ENCODE results near the gene ST8SIA1.

Gene ST8SIA1

GRCh38 chr12:22332202-22332601 is 2.3 kb downstream of the ST8SIA1 start:
- DNase-seq (ENCODE audit: low read depth in 3 of 3, low spot score in 1 of 3), result no peak

DNA sequence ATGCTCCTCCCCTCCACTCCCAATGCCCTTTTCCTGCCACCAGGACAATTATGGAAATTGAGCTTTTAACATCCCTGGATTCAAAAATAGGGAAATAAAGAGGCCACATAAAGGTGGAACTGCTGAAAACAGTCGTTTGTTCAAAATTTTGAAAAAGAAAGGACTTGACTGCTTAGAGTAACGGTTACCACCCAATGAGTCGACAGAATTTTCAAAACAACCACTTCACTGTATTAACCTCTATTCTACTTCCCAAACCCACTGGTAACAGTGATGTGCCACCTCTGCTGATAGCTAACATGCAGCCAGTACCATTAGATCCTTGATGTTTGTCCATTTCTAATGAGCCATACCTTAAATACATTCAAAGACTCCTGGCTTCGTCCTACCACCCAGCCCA is 4.9 kb downstream of the ST8SIA1 start:
- no peak for DNase-seq (ENCODE audit: low read depth in 3 of 3, low spot score in 1 of 3)

DNA sequence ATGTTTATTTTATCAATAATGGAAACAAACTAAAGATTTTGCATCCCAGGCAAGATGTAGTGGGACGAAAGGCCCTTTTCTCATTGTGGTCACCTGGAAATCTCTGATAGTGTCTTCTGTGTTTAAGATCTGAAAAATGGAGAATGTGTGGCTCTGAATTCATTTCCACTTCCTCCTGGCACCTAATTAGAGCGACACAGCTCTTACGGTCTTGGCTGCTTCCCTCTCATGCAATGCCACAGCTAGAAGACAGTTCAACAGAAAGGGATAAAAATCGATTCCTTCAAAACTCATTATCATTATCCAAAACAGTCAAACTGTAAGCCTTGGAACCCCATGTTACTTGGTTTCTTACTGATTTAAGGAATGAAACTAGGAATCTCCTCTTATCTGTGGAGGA is 9.3 kb downstream of the ST8SIA1 start:
- DNase-seq (ENCODE audit: low read depth in 3 of 3, low spot score in 1 of 3), result no peak

DNA sequence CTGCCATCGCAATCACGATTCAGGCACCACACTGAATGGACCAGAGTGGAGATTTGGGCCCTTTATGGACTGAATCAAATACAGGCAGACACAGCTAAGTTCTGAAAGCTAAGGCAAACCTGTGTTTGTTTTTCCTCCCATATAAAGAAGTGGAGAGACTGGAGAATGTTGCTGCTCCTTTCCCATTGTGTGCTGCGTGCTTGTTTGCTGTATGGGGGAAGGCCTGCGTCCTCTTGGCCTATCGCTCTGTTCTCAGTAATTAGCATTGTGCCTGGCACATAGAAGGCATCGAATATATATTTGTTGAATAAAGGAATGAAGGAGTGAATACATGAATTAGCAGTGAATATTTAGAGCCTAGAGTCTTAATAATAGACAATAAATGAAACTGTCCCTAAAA is 12.4 kb downstream of the ST8SIA1 start:
- no peak for DNase-seq (ENCODE audit: low read depth in 3 of 3, low spot score in 1 of 3)

- DNase-seq (ENCODE audit: low read depth in 3 of 3, low spot score in 1 of 3), result no peak
Measured at GRCh38 chr12:22321638-22322037, 12.9 kb downstream of the ST8SIA1 start.

GRCh38 chr12:22321018-22321605 is 13.4 kb downstream of the ST8SIA1 start:
- no peak for DNase-seq (ENCODE audit: low read depth in 3 of 3, low spot score in 1 of 3)

DNA sequence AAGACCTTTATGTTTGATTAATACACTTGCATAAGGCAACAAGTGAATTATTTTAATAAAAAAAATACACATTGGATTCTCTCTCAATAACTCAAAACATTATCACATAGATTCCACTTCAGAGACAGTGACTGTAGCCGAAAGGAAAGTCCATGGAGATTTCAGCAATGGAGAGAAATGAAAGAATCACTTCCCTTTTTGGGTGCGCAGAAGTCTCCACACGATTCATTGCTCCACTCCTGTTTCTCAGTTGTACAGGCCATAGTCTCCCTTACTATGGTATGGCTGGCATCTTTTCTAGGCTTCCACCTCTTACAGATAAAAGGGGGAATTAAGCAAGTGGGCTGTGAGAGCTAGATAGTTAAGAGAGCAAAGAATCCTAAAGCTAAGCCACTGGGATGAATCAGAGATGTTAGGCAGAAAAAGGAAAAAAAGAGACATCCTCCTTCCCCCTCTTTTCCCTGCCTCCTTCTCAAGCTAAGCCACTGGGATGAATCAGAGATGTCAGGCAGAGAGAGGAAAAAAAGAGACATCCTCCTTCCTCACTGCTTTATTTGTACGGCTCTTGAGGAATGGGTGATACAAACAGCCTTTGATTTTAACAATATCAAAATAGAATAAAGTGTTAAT is 16.3 kb downstream of the ST8SIA1 start:
- DNase-seq (ENCODE audit: low read depth in 3 of 3, low spot score in 1 of 3), result no peak

- no peak for DNase-seq (ENCODE audit: low read depth in 3 of 3, low spot score in 1 of 3)
Measured at GRCh38 chr12:22313963-22314330, 20.6 kb downstream of the ST8SIA1 start.

GRCh38 chr12:22313286-22313962 is 21.1 kb downstream of the ST8SIA1 start:
- DNase-seq (ENCODE audit: low read depth in 3 of 3, low spot score in 1 of 3), result no peak

DNA sequence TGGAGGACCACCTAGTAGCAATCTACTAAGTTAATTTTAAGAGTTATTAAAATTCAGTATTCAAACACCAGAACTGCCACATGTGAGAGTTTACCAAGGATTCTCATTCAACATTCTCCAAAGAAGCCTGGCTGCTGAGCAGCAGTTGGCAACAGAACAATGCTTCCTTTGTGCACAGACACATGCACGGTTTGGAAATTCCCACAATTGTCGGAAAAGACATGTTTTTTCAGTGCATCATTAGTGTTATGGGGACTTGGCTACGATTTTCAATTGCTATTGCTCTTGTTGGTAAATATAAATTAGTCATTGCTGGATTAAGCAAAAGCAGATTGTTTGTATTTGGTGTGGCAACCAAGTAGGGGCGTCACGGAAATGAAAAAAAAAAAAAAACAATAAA is 22.2 kb downstream of the ST8SIA1 start:
- no peak for DNase-seq (ENCODE audit: low read depth in 3 of 3, low spot score in 1 of 3)

GRCh38 chr12:22310709-22311108 is 23.8 kb downstream of the ST8SIA1 start:
- DNase-seq (ENCODE audit: low read depth in 3 of 3, low spot score in 1 of 3), result no peak

GRCh38 chr12:22310275-22310674 is 24.2 kb downstream of the ST8SIA1 start:
- no peak for DNase-seq (ENCODE audit: low read depth in 3 of 3, low spot score in 1 of 3)

DNA sequence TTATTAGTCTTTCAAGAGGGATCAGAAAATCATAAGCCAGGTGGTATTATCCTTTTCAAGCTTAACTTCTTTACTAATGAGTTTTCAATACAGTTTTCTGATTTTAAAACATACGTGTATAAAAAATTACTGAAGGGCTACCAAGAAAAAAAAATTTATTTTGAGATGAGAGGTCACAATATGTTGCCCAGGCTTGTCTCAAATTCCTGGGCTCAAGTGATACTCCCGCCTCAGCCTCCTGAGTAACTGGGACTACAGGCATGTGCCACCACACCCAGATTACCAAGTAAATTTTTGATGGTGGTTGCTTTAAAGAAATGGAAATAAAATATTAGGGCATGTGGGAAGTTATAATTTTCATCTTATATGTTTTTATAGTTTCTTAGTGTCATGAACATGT is 26.7 kb downstream of the ST8SIA1 start:
- DNase-seq (ENCODE audit: low read depth in 3 of 3, low spot score in 1 of 3), result no peak

GRCh38 chr12:22306311-22306710 is 28.2 kb downstream of the ST8SIA1 start:
- DNase-seq (ENCODE audit: low read depth in 3 of 3, low spot score in 1 of 3), result no peak

GRCh38 chr12:22304341-22304740 is 30.2 kb downstream of the ST8SIA1 start:
- DNase-seq (ENCODE audit: low read depth in 3 of 3, low spot score in 1 of 3), result no peak

GRCh38 chr12:22299294-22299912 is 35.1 kb downstream of the ST8SIA1 start:
- no peak for DNase-seq (ENCODE audit: low read depth in 3 of 3, low spot score in 1 of 3)

- DNase-seq (ENCODE audit: low read depth in 3 of 3, low spot score in 1 of 3), result no peak
Measured at GRCh38 chr12:22289250-22289649, 45.3 kb downstream of the ST8SIA1 start.

GRCh38 chr12:22287776-22288621 is 46.5 kb downstream of the ST8SIA1 start:
- DNase-seq (ENCODE audit: low read depth in 3 of 3, low spot score in 1 of 3), result no peak

GRCh38 chr12:22287101-22287500 is 47.4 kb downstream of the ST8SIA1 start:
- DNase-seq (ENCODE audit: low read depth in 3 of 3, low spot score in 1 of 3), result no peak

DNA sequence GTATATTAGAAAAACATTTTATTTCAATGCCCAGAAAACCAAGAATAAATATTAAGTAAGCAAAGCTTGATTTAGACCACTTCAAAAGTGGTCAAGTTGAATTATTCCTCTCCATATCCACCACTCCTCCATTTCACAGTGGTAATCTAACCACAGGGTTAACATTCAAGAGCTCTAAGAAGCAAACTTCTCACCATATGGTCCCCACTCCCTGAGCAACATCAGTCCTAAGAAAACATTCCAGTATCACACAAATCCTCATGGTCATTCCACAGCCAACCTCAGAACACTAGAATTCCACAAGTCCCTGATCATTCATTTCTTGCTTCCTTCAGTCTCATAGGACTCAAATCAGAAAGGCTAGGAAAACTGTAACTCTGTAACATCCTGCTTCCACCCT is 47.9 kb downstream of the ST8SIA1 start:
- no peak for DNase-seq (ENCODE audit: low read depth in 3 of 3, low spot score in 1 of 3)

- no peak for DNase-seq (ENCODE audit: low read depth in 3 of 3, low spot score in 1 of 3)
Measured at GRCh38 chr12:22285846-22286245, 48.7 kb downstream of the ST8SIA1 start.

All from stimulated activated CD4-positive, alpha-beta T cell treated with anti-CD3 and anti-CD28 coated beads, TNF-alpha, amount 100 ng/mL, for 1 hour (primary cell).